ENCODE data around the gene IFT27.
A peak's percentile ranks its signal among the peaks of the same experiment; 100 is the strongest.

Gene IFT27

GRCh38 chr22:36775964-36776669, at the start of gene IFT27:
Gene IFT27, minus strand, starts transcription at chr22:36776119. Its CDS starts 412 bp downstream, at chr22:36775707.
- peak; percentile 98 for DNase-seq (ENCODE audit: low read depth)

GRCh38 chr22:36824655-36825054, 48.7 kb upstream of the IFT27 start:
- DNase-seq (ENCODE audit: low read depth) = no peak

GRCh38 chr22:36823186-36823839, 47.4 kb upstream of the IFT27 start:
- no peak for DNase-seq (ENCODE audit: low read depth)

- no peak for DNase-seq (ENCODE audit: low read depth)
Measured at GRCh38 chr22:36822581-36822980, 46.7 kb upstream of the IFT27 start.

- no peak for DNase-seq (ENCODE audit: low read depth)
Measured at GRCh38 chr22:36819112-36819511, 43.2 kb upstream of the IFT27 start.

- DNase-seq (ENCODE audit: low read depth) = no peak
Measured at GRCh38 chr22:36818010-36818642, 42.2 kb upstream of the IFT27 start.

- no peak for DNase-seq (ENCODE audit: low read depth)
Measured at GRCh38 chr22:36817525-36817848, 41.6 kb upstream of the IFT27 start.

GRCh38 chr22:36816636-36817524, 41.0 kb upstream of the IFT27 start, which contains the start of gene PVALB:
Gene PVALB, minus strand, starts transcription at chr22:36817035. Its CDS starts 30 bp downstream, at chr22:36817005.
- DNase-seq (ENCODE audit: low read depth) = no peak

GRCh38 chr22:36816339-36816635, 40.4 kb upstream of the IFT27 start:
- no peak for DNase-seq (ENCODE audit: low read depth)

GRCh38 chr22:36815558-36816338, 39.8 kb upstream of the IFT27 start:
- no peak for DNase-seq (ENCODE audit: low read depth)

GRCh38 chr22:36814801-36815200, 38.9 kb upstream of the IFT27 start:
- DNase-seq (ENCODE audit: low read depth) = no peak

GRCh38 chr22:36811094-36811800, 35.3 kb upstream of the IFT27 start:
- DNase-seq (ENCODE audit: low read depth) = no peak

GRCh38 chr22:36809351-36809750, 33.4 kb upstream of the IFT27 start:
- no peak for DNase-seq (ENCODE audit: low read depth)

- DNase-seq (ENCODE audit: low read depth) = no peak
Measured at GRCh38 chr22:36808721-36809344, 32.9 kb upstream of the IFT27 start.

- no peak for DNase-seq (ENCODE audit: low read depth)
Measured at GRCh38 chr22:36807627-36808026, 31.7 kb upstream of the IFT27 start.

GRCh38 chr22:36806835-36807234, 30.9 kb upstream of the IFT27 start:
- no peak for DNase-seq (ENCODE audit: low read depth)

GRCh38 chr22:36803358-36803757, 27.4 kb upstream of the IFT27 start:
- no peak for DNase-seq (ENCODE audit: low read depth)

GRCh38 chr22:36798674-36799066, 22.8 kb upstream of the IFT27 start:
- no peak for DNase-seq (ENCODE audit: low read depth)

GRCh38 chr22:36797911-36798673, 22.2 kb upstream of the IFT27 start:
- no peak for DNase-seq (ENCODE audit: low read depth)

GRCh38 chr22:36797374-36797773, 21.5 kb upstream of the IFT27 start:
- DNase-seq (ENCODE audit: low read depth) = no peak
